SK-N-SH treated with all-trans-retinoic acid at 6 μM for 48 hours (cell line): Measurements from ENCODE around the gene XPOT.

Source experiments
- ARNTL ChIP-seq: fragments of 450-650 bp; formaldehyde crosslinking; IDR thresholded peaks from 2 replicates; pipeline ENCODE4 v1.5.0; 2020; ENCODE audit warnings: low read depth, mild to moderate bottlenecking, moderate library complexity, borderline replicate concordance
- BACH2 ChIP-seq: fragments of 250-450 bp; sonication (Bioruptor Pico); IDR thresholded peaks from 2 replicates; pipeline ENCODE4 v1.9.0; 2021; ENCODE audit warnings: mild to moderate bottlenecking, borderline replicate concordance
- CSDC2 ChIP-seq: fragments of 250-450 bp; sonication (Bioruptor Pico); IDR thresholded peaks from 2 replicates; pipeline ENCODE4 v1.5.0; 2020; ENCODE audit warnings: mild to moderate bottlenecking, moderate library complexity
- ESRRG ChIP-seq: fragments of 250-450 bp; sonication (Bioruptor Pico); IDR thresholded peaks from 2 replicates; pipeline ENCODE4 v1.6.1; 2021; ENCODE audit warnings: mild to moderate bottlenecking
- GLIS3 ChIP-seq: fragments of 250-450 bp; sonication (Bioruptor Pico); IDR thresholded peaks from 2 replicates; pipeline ENCODE4 v1.5.0; 2020; ENCODE audit warnings: mild to moderate bottlenecking, moderate library complexity
- PATZ1 ChIP-seq: fragments of 250-450 bp; sonication (Bioruptor Pico); IDR thresholded peaks from 2 replicates; pipeline ENCODE4 v1.8.0; 2020; ENCODE audit warnings: mild to moderate bottlenecking, moderate library complexity, borderline replicate concordance
- RARB ChIP-seq: fragments of 250-450 bp; sonication (Bioruptor Pico); IDR thresholded peaks from 2 replicates; pipeline ENCODE4 v1.8.0; 2021; ENCODE audit warnings: mild to moderate bottlenecking, moderate library complexity
- TOX ChIP-seq: fragments of 250-450 bp; sonication (Bioruptor Pico); IDR thresholded peaks from 2 replicates; pipeline ENCODE4 v1.8.0; 2021; ENCODE audit warnings: mild to moderate bottlenecking, moderate library complexity, borderline replicate concordance
- TSHZ2 ChIP-seq: fragments of 250-450 bp; sonication (Bioruptor Pico); IDR thresholded peaks from 2 replicates; pipeline ENCODE4 v1.5.0; 2020; ENCODE audit warnings: mild to moderate bottlenecking, moderate library complexity
- ZFP3 ChIP-seq: fragments of 250-450 bp; sonication (Bioruptor Pico); IDR thresholded peaks from 2 replicates; pipeline ENCODE4 v1.5.0; 2020; ENCODE audit warnings: mild to moderate bottlenecking, moderate library complexity
- ZFP30 ChIP-seq: fragments of 450-650 bp; formaldehyde crosslinking; IDR thresholded peaks from 2 replicates; pipeline ENCODE4 v1.5.0; 2022; ENCODE audit warnings: mild to moderate bottlenecking, moderate library complexity

GRCh38 chr12:64466178-64466577 lies 62.0 kb downstream of the XPOT start:
- TF ChIP-seq ARNTL (CRISPR knock-in tag) (no peak), ZFP3 (no peak), ZFP30 (no peak), PATZ1 (CRISPR knock-in tag) (no peak), CSDC2 (CRISPR knock-in tag) (no peak), RARB (no peak), TOX (CRISPR knock-in tag) (no peak), TSHZ2 (no peak), GLIS3 (CRISPR knock-in tag) (no peak), ESRRG (CRISPR knock-in tag) (no peak), BACH2 (CRISPR knock-in tag) (no peak)
